Right atrium auricular region (tissue), 2 donors: Measurements from ENCODE around the gene ZNF598. TPM values are rescaled to one million over a fixed set of nuclear protein-coding genes. Genes with fewer than 3 reads are reported as not detected.

Source experiments
- DNase-seq: peaks from one replicate; pipeline ENCODE4 v3.0.0-alpha.2; 2019; ENCODE audit warnings: low spot score
- H3K27ac ChIP-seq, 2 donors: fragments of 200-600 bp; sonication (generic); 1 replicate in 1 of 2; 2 replicates in 1 of 2; pipeline ENCODE4 v1.5.1; 2016 to 2019
- H3K27me3 ChIP-seq, 2 donors: fragments of 200-600 bp; sonication (generic); one replicate each; pipeline versions ENCODE4 v1.5.1 to v1.6.0; 2017 to 2019
- H3K36me3 ChIP-seq: fragments of 200-600 bp; sonication (generic); one replicate; pipeline ENCODE4 v1.5.1; 2016
- H3K4me1 ChIP-seq, 2 donors: fragments of 200-600 bp; sonication (generic); one replicate each; pipeline versions ENCODE4 v1.5.1 to v1.6.0; 2017 to 2019
- H3K4me3 ChIP-seq, 2 donors: fragments of 200-600 bp; sonication (generic); 1 replicate in 1 of 2; 2 replicates in 1 of 2; pipeline ENCODE4 v1.5.1; 2017 to 2019; ENCODE audit warnings: mild to moderate bottlenecking in 1 of 2, moderate library complexity in 1 of 2
- H3K9me3 ChIP-seq, 2 donors: fragments of 200-600 bp; sonication (generic); one replicate each; pipeline ENCODE4 v1.5.1; 2019
- CTCF ChIP-seq, 2 donors: fragments of 200-600 bp; sonication (generic); IDR thresholded peaks; one replicate each; pipeline ENCODE4 v1.5.1; 2019; ENCODE audit warnings: antibody characterized with exemption in 2 of 2
- total RNA-seq, 2 donors: library from RNA; depleted of rRNA; stranded (reverse); fragments of >200 nt; gene quantifications; one replicate each; pipeline ENCODE4 v1.1.0, GENCODE V29; 2016

Gene ZNF598
- 10 to 100 TPM; 11.4 to 19.9 TPM for total RNA-seq

DNA sequence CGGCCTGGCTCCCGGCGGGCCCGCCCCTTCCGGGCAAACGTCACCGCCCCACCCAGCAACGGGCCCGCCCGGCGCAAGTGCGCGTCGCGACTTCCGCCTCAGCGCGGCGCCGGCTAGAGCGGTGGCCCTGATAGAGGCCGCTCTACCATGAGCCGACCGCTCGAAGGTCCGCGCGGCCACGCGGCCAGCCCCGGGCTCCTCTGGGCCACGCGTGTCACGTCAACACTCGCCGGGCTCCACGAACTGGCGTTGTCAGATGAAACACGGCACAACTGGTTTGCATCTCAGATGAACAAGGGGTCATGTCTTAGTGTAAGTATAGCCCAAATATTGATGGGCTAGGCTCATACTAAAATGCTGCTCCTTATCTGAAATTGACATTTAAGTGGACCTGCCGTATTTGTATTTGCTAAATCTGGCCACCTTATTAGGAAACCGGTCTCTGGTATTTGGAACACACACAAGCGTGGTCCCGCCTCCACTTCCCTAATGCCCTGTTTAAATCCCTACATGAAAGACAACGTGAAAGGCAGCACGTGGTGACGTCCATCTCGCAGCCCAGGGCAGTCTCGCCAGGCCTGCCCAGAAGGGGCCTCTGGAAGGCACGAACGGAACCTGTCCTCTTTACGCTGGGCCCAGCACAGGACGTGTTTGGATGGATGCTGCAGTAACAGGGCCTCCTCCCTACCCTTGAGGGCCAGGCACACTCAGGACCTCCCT, at the start of gene ZNF598:
ZNF598 (minus strand) TSS at position 31 of the 720 bp plus-strand sequence.
- peak within 1 kb of the TSS; percentile 92 to 99 for H3K4me3 ChIP-seq
- H3K27ac ChIP-seq, result peak within 1 kb of the TSS; percentile 84 to 91
- no peaks in the 10 kb centered on the region for H3K27me3 ChIP-seq
- peak in 1 of 2 donors; percentile 11 for TF ChIP-seq CTCF (IDR thresholded peaks at IDR 0.05)
- no peaks in the 10 kb centered on the region for H3K36me3 ChIP-seq
- peaks cover 0 to 51% of the 10 kb centered on the region in 2 donors for H3K4me1 ChIP-seq
- DNase-seq, result peak; percentile 73
- H3K9me3 ChIP-seq, result no peaks in the 10 kb centered on the region

DNA sequence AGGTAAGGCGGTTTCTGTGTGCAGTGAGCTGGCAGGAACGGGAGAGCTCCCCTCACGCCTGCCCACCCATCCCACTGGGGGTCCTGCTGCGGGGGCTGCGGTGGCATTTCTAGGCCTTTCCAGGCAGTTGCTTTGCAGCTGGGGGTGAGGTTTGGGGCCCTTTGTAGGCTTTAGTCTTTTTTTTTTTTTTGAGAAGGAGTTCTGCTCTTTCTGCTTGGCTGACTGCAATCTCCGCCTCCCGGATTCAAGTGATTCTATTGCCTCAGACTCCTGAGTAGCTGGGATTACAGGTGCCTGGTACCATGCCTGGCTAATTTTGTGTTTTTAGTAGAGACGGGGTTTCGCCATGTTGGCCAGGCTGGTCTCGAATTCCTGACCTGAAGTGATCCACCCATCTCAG, 49.3 kb upstream of the ZNF598 start:
- DNase-seq, result no peak
- TF ChIP-seq CTCF (IDR thresholded peaks at IDR 0.05), result no peak
- Histone ChIP-seq H3K27me3 (no peaks in the 10 kb centered on the region), H3K27ac (no peak overlapping the region), H3K9me3 (no peaks in the 10 kb centered on the region), H3K4me3 (no peak overlapping the region), H3K36me3 (peaks cover 38% of the 10 kb centered on the region), H3K4me1 (no peaks in the 10 kb centered on the region)

DNA sequence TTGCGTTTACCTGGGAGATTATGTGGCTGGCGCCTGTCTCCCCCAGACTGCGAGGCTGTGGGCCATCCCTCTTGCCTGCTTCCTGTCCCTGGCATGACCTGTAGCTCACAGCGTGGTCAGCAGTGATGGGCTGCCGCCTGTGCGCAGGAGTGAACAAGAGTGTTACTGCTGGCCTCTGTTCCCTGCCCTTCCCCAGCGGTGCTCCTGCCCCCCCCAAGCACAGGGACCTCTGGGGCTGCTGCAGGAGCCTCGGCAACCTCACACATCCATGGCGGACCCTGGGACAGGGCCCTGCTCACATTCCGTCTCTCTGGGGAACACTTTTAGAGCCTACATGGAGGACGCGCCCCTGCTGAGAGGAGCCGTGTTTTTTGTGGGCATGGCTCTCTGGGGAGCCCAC, 48.8 kb upstream of the ZNF598 start:
- no peak overlapping the region for H3K4me3 ChIP-seq
- TF ChIP-seq CTCF (IDR thresholded peaks at IDR 0.05), result no peak
- no peaks in the 10 kb centered on the region for H3K27me3 ChIP-seq
- H3K27ac ChIP-seq, result no peak overlapping the region
- peaks cover 43% of the 10 kb centered on the region for H3K36me3 ChIP-seq
- H3K9me3 ChIP-seq, result no peaks in the 10 kb centered on the region
- DNase-seq, result no peak
- no peaks in the 10 kb centered on the region for H3K4me1 ChIP-seq

- Histone ChIP-seq H3K27ac (no peak overlapping the region), H3K27me3 (no peaks in the 10 kb centered on the region), H3K4me3 (no peak overlapping the region), H3K9me3 (no peaks in the 10 kb centered on the region), H3K4me1 (no peaks in the 10 kb centered on the region), H3K36me3 (peaks cover 45% of the 10 kb centered on the region)
- TF ChIP-seq CTCF (IDR thresholded peaks at IDR 0.05), result no peak
- no peak for DNase-seq
Measured at GRCh38 chr16:2057438-2057837, 47.8 kb upstream of the ZNF598 start.

- no peak for TF ChIP-seq CTCF (IDR thresholded peaks at IDR 0.05)
- Histone ChIP-seq H3K27ac (no peak overlapping the region), H3K36me3 (peaks cover 39% of the 10 kb centered on the region)
Measured at GRCh38 chr16:2056681-2057407, 47.2 kb upstream of the ZNF598 start.

More at GRCh38 chr16:2056681-2057407, 47.2 kb upstream of the ZNF598 start:
- H3K4me3 ChIP-seq, result no peak overlapping the region
- DNase-seq, result no peak
- no peaks in the 10 kb centered on the region for H3K9me3 ChIP-seq
- no peaks in the 10 kb centered on the region for H3K4me1 ChIP-seq
- H3K27me3 ChIP-seq, result no peaks in the 10 kb centered on the region
